ENCODE data around the gene C1QTNF2. TPM values are rescaled to one million over a fixed set of nuclear protein-coding genes. Genes with fewer than 3 reads are reported as not detected.
A peak's percentile ranks its signal among the peaks of the same experiment; 100 is the strongest.
"Not testable (repeated sequence)": the region's sequence is repeated elsewhere in the genome, so short reads cannot be mapped to it uniquely, and the experiment has no call there.

C1QTNF2 gene
- total RNA-seq, 1 experiment from 2014 or later = not detected

DNA sequence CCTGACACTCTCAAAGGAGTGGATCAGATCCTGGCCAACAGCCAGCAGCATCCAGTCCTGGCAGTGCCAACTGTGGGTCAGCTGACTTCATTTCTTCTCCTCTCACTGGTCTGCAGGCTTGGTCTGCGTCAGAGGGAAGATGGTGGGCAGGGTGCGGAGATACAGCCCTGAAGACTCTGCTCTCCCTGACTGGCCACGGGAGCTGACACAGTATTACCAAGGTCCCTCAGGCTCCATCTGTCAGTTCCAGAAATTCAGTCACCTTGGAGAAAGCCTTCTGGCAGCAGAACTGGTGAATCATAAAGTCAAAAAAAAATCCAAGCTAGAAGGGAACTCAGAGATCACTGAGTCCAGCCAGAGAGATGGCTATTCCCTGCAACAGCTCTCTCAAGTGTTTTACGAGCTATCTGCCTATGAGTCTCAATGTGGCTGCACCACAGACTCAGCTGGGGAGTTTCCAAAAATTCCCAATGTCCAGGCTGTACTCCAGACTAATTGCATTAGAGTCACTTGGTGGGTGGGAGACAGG is 27.9 kb downstream of the C1QTNF2 start:
- Histone ChIP-seq H3K4me3 (ENCODE audit: insufficient read depth, low read depth, low read length) (no peak overlapping the region), H3K27me3 (ENCODE audit: control insufficient read depth, insufficient read depth, low read length) (no peaks in the 10 kb centered on the region), H3K36me3 (replicated peaks; ENCODE audit: control insufficient read depth, insufficient read depth, low read length) (no peaks in the 10 kb centered on the region)
- no peak for DNase-seq

DNA sequence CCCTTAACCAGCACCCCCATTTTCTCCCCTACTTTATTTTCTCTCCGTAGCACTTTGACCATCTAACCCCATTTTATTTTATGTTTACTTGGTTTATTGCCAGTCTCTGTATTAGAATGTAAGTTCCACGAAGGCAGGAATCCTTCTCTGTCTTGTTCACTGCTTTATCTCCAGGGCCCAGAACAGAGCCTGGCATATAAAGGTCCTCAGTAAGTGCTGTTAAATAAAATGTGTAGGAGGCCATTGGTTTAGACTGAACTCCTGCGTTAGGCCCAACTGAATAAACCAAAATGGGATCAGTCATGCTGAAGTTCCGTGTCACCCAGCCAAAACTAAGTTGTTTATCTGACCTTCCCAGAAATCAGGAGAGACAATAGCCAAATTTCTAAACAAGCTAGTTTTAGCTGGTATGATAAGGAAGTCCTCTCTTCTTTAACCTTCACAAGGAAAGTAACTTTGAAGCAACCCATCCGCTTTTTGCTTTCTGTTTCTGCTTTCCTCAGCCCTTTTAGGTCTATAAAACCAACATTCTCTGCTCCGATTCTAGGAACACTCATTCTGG is 29.0 kb downstream of the C1QTNF2 start:
- Histone ChIP-seq H3K36me3 (replicated peaks; ENCODE audit: control insufficient read depth, insufficient read depth, low read length) (no peaks in the 10 kb centered on the region), H3K27me3 (ENCODE audit: control insufficient read depth, insufficient read depth, low read length) (no peaks in the 10 kb centered on the region), H3K4me3 (ENCODE audit: insufficient read depth, low read depth, low read length) (no peak overlapping the region)
- no peak for DNase-seq

DNA sequence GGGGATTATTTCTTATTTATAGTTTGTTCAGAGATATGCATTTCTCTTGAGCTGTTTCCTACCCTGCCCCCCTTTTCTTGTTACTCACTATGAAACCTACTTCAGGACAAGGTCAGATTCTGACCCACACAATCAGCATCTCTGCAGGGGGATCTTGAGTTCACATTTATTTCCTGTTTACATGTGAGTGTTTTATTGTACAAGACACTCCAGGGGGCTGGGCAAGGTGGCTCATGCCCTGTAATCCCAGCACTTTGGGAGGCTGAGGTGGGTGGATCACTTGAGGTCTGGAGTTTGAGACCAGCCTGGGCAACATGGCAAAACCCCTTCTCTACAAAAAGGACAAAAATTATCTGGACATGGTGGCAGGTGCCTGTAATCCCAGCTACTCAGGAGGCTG is 29.9 kb downstream of the C1QTNF2 start:
- H3K4me3 ChIP-seq (ENCODE audit: insufficient read depth, low read depth, low read length) = not testable (repeated sequence)

DNA sequence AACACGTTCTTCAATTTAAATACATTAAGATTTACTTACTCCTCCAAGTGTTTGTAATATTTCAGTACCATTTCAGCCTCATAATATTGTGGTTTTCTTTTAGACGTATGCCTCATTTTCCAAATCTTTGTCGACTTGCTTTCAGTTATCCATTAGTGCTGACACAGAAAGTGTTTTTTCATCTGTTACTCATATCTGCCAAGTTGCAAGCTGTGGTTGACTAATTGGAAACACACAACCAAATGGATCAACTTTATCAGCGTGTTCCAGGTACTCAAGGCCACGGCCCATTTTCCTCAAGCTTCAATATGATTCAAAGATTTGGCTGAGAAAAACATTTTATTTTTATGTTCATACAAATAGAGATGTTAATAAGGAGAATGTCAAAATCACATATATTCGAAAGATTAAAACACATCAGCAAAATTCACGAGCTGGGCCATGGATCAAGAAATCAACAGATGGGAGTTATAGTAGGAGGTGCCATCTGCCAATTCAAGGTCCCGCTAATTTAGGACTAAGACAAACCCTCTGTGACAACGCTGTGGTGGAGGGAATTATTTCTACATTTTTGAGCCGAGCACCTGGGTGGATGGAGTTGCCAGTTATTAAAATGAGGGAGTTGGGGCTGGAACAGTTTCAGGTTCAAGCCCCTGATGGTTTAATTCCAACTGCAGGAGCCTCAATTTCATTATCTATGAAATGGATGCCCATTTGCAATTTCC is 30.9 kb downstream of the C1QTNF2 start:
- H3K27me3 ChIP-seq (ENCODE audit: control insufficient read depth, insufficient read depth, low read length) = no peaks in the 10 kb centered on the region
- H3K4me3 ChIP-seq (ENCODE audit: insufficient read depth, low read depth, low read length) = no peak overlapping the region
- DNase-seq = no peak

More for the DNA sequence above, 29.9 kb downstream of the C1QTNF2 start:
- not testable (repeated sequence) for H3K27me3 ChIP-seq (ENCODE audit: control insufficient read depth, insufficient read depth, low read length); DNase-seq; H3K36me3 ChIP-seq (replicated peaks; ENCODE audit: control insufficient read depth, insufficient read depth, low read length)

DNA sequence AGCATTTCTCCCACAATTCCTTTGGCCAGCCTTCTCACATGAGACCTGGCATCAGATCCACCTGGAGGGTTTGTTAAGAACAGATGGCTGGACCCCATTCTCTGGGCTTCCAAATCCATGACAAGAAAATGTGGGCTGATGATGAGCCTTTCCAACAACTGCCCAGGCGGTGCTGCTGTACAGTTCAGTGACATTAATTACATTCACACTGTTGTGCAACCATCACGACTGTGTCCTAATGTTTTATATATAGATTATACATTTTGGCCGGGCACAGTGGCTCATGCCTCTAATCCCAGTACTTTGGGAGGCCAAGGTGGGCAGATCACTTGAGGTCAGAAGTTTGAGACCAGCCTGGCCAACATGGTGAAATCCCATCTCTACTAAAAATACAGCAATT is 35.7 kb downstream of the C1QTNF2 start:
- not testable (repeated sequence) for DNase-seq; H3K27me3 ChIP-seq (ENCODE audit: control insufficient read depth, insufficient read depth, low read length); H3K4me3 ChIP-seq (ENCODE audit: insufficient read depth, low read depth, low read length); H3K36me3 ChIP-seq (replicated peaks; ENCODE audit: control insufficient read depth, insufficient read depth, low read length)

More for the DNA sequence above, 30.9 kb downstream of the C1QTNF2 start:
- no peaks in the 10 kb centered on the region for H3K36me3 ChIP-seq (replicated peaks; ENCODE audit: control insufficient read depth, insufficient read depth, low read length)

DNA sequence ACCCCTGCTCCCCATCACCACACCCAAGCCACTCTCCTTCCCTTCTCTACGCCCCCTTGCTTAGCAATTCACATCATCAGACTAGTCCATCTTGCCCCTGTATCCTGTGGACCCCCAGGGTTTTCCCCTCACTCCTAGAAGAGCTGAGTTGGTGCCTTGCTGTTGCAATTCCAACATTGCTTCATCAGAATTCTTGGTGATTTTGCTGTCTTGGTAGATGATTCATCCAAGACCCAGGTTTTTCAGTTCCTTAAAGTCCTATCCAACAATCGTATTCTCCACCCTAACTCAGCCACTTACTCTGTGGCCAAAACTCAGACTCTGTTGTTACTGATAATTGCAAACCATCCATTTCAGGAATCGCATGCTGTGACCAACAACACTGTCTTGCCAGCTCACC is 36.7 kb downstream of the C1QTNF2 start:
- no peak for DNase-seq
- Histone ChIP-seq H3K36me3 (replicated peaks; ENCODE audit: control insufficient read depth, insufficient read depth, low read length) (no peaks in the 10 kb centered on the region), H3K27me3 (ENCODE audit: control insufficient read depth, insufficient read depth, low read length) (no peaks in the 10 kb centered on the region), H3K4me3 (ENCODE audit: insufficient read depth, low read depth, low read length) (no peak overlapping the region)

DNA sequence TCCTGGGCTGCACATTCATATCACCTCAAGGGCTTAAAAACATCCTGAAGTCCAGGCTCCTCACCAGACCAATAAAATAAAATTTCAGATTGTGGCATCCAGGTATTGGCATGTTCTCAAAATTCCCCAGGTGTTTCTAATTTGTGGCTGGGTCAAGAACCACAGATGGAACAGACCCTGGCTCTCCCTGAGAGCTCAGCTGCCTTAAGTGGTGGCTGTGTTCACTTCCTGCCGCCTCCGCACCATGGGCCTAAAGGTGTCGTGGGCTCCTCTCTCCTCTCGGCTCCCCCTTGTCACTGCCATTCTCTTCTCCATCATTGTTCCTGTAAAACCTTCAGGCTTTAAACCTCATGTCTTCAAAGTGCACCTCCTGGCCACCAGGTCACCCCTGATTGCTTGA is 40.2 kb downstream of the C1QTNF2 start:
- H3K27me3 ChIP-seq (ENCODE audit: control insufficient read depth, insufficient read depth, low read length) = no peaks in the 10 kb centered on the region
- no peak overlapping the region for H3K4me3 ChIP-seq (ENCODE audit: insufficient read depth, low read depth, low read length)
- no peaks in the 10 kb centered on the region for H3K36me3 ChIP-seq (replicated peaks; ENCODE audit: control insufficient read depth, insufficient read depth, low read length)
- DNase-seq = no peak

DNA sequence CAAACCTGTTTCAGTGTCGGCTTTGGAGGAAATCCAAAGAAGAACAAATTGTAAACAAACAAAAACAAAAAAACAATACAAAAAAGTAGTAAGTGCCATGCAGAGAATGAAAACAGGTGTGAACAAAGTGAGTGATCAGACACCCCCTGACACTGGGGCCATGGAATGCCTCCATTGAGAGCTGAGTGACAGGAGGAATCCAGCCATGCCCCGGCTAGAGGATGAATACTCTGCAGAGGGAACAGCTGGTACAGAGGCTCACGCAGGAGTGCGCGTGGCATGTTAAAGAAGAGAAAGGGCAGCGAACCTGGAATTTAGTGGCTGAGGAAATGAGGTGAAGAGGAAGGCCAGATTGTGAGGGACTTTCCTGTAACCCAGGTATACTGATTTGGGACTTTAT is 42.6 kb downstream of the C1QTNF2 start:
- Histone ChIP-seq H3K4me3 (ENCODE audit: insufficient read depth, low read depth, low read length) (no peak overlapping the region), H3K27me3 (ENCODE audit: control insufficient read depth, insufficient read depth, low read length) (no peaks in the 10 kb centered on the region), H3K36me3 (replicated peaks; ENCODE audit: control insufficient read depth, insufficient read depth, low read length) (no peaks in the 10 kb centered on the region)
- no peak for DNase-seq

DNA sequence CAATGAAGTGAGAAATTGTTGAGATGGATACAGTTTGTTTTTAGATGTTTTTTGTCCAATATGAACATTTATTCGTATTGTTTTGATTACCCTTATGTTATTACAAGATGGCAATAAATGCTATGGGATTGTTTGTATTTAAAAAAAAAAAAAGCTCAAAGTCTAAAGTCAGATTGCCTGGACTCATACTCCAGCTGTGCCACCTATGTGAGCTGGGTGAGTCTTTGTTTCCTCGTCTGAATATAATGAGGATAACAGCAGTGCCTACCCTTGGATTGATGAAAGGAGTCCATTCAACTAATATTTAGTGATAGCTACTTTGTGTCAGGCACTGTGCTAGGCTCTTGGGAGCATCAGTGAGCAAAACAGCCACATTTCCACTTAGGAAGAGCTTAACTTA is 43.4 kb downstream of the C1QTNF2 start:
- Histone ChIP-seq H3K27me3 (ENCODE audit: control insufficient read depth, insufficient read depth, low read length) (no peaks in the 10 kb centered on the region), H3K4me3 (ENCODE audit: insufficient read depth, low read depth, low read length) (no peak overlapping the region), H3K36me3 (replicated peaks; ENCODE audit: control insufficient read depth, insufficient read depth, low read length) (no peaks in the 10 kb centered on the region)
- DNase-seq = no peak

DNA sequence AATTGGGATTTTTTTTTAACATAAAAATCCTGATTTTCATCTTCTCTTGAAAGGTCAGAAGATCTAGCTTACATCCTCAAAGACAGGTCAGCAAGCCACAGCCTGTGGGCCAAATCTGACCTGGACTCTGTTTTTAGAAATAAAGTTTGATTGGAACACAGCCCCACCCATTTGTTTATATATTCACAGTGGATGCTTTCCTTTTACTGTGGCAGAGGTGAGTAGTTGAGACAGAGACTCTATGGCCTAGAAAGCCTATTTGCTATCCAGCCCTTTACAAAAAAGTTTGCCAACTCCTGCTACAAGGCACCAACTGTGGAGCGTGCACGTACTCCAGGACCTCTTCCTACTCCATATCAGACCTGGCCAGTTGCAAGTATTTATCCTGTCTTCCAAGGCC is 44.7 kb downstream of the C1QTNF2 start:
- H3K27me3 ChIP-seq (ENCODE audit: control insufficient read depth, insufficient read depth, low read length) = no peaks in the 10 kb centered on the region
- H3K4me3 ChIP-seq (ENCODE audit: insufficient read depth, low read depth, low read length) = no peak overlapping the region
- DNase-seq = no peak
- H3K36me3 ChIP-seq (replicated peaks; ENCODE audit: control insufficient read depth, insufficient read depth, low read length) = no peaks in the 10 kb centered on the region

DNA sequence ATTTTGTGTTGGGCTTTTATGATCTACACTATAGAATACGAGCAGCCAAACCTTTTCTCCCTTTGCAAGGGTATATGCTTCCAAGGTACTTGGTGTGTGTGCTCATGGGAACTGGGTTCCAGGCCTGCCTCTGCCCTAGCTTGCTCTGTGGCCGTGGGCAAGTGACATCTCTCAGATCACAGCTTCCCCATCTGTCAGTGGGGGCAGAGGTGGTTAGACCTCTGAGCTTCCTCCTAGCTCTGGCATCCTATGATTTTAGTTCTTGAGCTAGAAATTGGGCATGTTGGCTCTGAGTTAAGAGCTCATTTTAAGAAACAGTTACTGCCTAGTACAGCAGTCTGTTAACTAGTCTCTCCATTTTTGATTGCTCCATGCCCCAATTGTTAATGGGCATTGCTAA is 45.5 kb downstream of the C1QTNF2 start:
- Histone ChIP-seq H3K36me3 (replicated peaks; ENCODE audit: control insufficient read depth, insufficient read depth, low read length) (no peaks in the 10 kb centered on the region), H3K4me3 (ENCODE audit: insufficient read depth, low read depth, low read length) (no peak overlapping the region), H3K27me3 (ENCODE audit: control insufficient read depth, insufficient read depth, low read length) (no peaks in the 10 kb centered on the region)
- DNase-seq = no peak

DNA sequence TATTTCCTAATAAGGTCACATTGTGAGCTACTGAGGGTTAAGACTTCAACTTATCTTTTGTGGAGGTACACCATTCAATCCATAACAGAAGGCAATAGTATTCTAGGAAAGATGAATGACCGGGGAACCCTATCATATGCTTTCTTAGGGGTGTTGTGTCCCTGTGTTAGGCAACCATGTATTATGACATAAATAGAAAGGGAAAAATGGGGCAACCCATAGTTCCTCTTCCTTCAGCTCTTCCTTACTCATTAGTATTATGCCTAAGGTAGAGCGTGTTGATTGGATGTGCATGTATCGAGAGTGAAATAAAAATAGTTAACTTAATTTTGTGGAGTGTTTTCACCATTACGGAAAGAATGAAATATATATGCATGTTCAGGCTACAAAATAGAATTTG is 52.0 kb downstream of the C1QTNF2 start:
- no peak for DNase-seq
- no peaks in the 10 kb centered on the region for H3K27me3 ChIP-seq (ENCODE audit: control insufficient read depth, insufficient read depth, low read length)
- no peaks in the 10 kb centered on the region for H3K36me3 ChIP-seq (replicated peaks; ENCODE audit: control insufficient read depth, insufficient read depth, low read length)
- no peak overlapping the region for H3K4me3 ChIP-seq (ENCODE audit: insufficient read depth, low read depth, low read length)

DNA sequence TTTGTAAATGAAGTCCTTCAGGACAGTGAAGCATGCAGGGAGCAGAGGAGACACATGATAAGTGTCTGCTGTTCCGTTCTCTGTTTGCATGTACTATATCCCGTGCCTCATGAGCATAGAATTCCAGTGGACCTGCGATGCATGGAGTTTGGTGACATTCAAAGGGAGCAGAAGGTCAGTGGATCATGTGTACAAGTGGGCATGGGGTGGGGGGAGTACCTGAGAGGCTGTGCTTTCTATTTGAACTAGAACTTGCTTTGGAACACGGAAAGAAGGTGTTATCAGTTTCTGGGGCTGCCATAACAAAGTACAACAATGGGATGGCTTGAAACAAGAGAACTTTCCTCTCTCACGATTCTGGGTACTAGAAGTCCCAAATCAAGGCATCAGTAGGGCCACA is 53.0 kb downstream of the C1QTNF2 start:
- no peak for DNase-seq
- Histone ChIP-seq H3K4me3 (ENCODE audit: insufficient read depth, low read depth, low read length) (no peak overlapping the region), H3K27me3 (ENCODE audit: control insufficient read depth, insufficient read depth, low read length) (no peaks in the 10 kb centered on the region), H3K36me3 (replicated peaks; ENCODE audit: control insufficient read depth, insufficient read depth, low read length) (no peaks in the 10 kb centered on the region)

DNA sequence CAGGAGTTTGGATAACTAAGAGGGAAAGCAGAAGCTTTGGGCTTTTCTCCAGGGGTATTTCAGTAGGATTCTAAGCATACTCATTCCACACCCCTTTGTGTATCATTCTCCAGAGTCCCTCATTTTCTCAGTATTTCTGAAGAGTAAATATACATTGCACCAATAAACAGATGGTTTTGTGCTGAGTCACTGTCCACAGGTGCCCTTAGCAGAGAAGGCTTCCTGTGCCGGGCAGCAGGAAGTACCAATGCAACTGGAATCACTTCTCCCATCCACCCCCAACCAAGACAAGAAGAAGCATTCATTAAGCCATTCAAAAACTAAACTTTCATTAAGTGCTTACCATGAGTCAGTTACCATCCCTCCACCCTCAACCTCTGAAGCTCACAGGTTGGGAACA is 54.5 kb downstream of the C1QTNF2 start:
- no peak overlapping the region for H3K4me3 ChIP-seq (ENCODE audit: insufficient read depth, low read depth, low read length)
- H3K27me3 ChIP-seq (ENCODE audit: control insufficient read depth, insufficient read depth, low read length) = no peaks in the 10 kb centered on the region
- H3K36me3 ChIP-seq (replicated peaks; ENCODE audit: control insufficient read depth, insufficient read depth, low read length) = no peaks in the 10 kb centered on the region
- no peak for DNase-seq

DNA sequence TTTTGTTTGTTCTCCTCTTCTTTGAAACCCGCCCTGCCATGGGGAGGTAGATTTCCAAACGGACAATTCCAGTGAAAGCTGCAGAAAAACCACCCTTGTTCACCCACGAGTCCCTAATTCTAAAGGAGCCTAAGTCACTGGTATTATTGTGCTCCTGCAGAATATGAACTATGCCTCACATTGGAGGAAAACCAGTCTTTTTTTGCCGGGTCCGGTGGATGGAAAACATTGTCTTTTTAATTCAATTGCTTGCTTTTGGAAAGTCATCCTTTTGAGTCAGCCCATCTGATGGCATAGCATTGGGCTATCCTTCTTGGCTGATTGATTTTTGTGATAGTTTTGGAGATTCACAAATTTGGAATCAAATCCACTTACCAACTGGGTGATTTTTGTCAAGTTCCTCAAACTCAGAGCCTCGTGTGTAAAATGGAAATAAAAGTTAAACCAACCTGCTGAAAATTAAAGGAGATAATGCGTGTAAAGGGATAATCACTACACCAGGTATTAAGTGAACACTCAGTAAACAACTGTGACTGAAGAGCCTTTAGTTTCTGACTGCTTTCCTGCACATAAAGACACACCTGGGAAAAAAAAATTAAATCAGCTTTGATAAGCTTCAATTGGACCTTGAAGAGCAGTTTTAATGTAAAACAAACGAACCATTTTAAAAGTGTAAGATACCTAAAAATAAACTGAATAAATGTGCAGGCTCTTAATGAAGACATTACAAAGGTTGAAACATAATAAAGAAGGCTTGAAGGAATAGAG is 57.3 kb downstream of the C1QTNF2 start:
- DNase-seq = no peak
- Histone ChIP-seq H3K27me3 (ENCODE audit: control insufficient read depth, insufficient read depth, low read length) (no peaks in the 10 kb centered on the region), H3K4me3 (ENCODE audit: insufficient read depth, low read depth, low read length) (peak overlapping the region; percentile 86), H3K36me3 (replicated peaks; ENCODE audit: control insufficient read depth, insufficient read depth, low read length) (no peaks in the 10 kb centered on the region; the same call in 1 of the 2 replicates)
